ENCODE measurements around the gene PSMA6.

DNA sequence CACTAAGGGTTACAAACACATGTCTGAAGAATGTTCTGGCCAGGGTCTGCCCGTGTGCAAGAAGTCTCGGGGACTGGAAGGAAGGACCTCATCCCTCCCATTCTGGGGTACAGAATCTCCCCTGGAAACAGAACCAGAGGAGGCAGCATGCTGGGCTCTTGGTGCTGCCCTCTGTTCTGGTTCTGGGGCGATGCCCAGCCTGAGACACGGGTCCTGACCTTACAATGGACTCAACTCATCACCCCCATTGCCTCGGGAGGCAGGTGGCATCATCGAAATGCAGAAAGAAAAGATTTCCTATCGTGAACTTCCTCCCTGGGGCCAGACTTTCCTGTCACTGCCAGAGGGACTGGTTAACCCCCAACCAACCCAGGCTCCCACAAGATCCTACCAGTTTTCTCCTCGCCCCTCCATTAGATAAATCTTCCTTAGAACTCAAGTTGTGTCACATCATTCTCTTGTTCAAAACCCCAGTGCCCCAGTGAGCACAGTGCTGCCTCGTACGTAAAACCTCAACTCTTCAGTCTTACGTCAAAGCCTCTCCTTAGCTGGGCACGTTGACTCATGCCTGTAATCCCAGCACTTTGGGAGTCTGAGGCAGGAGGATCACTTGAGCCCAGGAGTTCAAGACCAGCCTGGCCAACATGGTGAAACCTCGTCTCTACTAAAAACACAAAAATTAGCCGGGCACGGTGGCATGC, 52.1 kb downstream of the PSMA6 start:
- no peak for TF ChIP-seq POLR2A (IDR thresholded peaks at IDR 0.05)
- TF ChIP-seq, protein P1, sequence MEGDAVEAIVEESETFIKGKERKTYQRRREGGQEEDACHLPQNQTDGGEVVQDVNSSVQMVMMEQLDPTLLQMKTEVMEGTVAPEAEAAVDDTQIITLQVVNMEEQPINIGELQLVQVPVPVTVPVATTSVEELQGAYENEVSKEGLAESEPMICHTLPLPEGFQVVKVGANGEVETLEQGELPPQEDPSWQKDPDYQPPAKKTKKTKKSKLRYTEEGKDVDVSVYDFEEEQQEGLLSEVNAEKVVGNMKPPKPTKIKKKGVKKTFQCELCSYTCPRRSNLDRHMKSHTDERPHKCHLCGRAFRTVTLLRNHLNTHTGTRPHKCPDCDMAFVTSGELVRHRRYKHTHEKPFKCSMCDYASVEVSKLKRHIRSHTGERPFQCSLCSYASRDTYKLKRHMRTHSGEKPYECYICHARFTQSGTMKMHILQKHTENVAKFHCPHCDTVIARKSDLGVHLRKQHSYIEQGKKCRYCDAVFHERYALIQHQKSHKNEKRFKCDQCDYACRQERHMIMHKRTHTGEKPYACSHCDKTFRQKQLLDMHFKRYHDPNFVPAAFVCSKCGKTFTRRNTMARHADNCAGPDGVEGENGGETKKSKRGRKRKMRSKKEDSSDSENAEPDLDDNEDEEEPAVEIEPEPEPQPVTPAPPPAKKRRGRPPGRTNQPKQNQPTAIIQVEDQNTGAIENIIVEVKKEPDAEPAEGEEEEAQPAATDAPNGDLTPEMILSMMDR (IDR thresholded peaks at IDR 0.05): no peak
